ENCODE results near the gene ACER2.
A peak's percentile ranks its signal among the peaks of the same experiment; 100 is the strongest.

The ACER2 gene

GRCh38 chr9:19416143-19416542 is 7.3 kb downstream of the ACER2 start:
- peak in 1 of 2 donors; percentile 37 for DNase-seq (ENCODE audit: low read depth in 2 of 2)
- TF ChIP-seq CTCF (IDR thresholded peaks at IDR 0.05; ENCODE audit: low read depth, low read length) = no peak
- no peak overlapping the region for H3K4me3 ChIP-seq (replicated peaks in 1 of 2; ENCODE audit: low read depth in 2 of 2, low read length in 2 of 2)

GRCh38 chr9:19420877-19421276 is 12.1 kb downstream of the ACER2 start:
- no peak overlapping the region for H3K4me3 ChIP-seq (replicated peaks in 1 of 2; ENCODE audit: low read depth in 2 of 2, low read length in 2 of 2)
- no peak for DNase-seq (ENCODE audit: low read depth in 2 of 2)
- no peak for TF ChIP-seq CTCF (IDR thresholded peaks at IDR 0.05; ENCODE audit: low read depth, low read length)

- no peak for TF ChIP-seq CTCF (IDR thresholded peaks at IDR 0.05; ENCODE audit: low read depth, low read length)
- no peak overlapping the region for H3K4me3 ChIP-seq (replicated peaks in 1 of 2; ENCODE audit: low read depth in 2 of 2, low read length in 2 of 2)
- no peak for DNase-seq (ENCODE audit: low read depth in 2 of 2)
Observed at GRCh38 chr9:19423163-19423562, 14.4 kb downstream of the ACER2 start.

- TF ChIP-seq CTCF (IDR thresholded peaks at IDR 0.05; ENCODE audit: low read depth, low read length) = no peak
- peak; percentile 30 to 74 for DNase-seq (ENCODE audit: low read depth in 2 of 2)
- peak overlapping the region in 1 of 2 donors; percentile 11 for H3K4me3 ChIP-seq (replicated peaks in 1 of 2; ENCODE audit: low read depth in 2 of 2, low read length in 2 of 2)
Observed at GRCh38 chr9:19424176-19424779, 15.5 kb downstream of the ACER2 start.

GRCh38 chr9:19429595-19429994 is 20.8 kb downstream of the ACER2 start:
- no peak overlapping the region for H3K4me3 ChIP-seq (replicated peaks in 1 of 2; ENCODE audit: low read depth in 2 of 2, low read length in 2 of 2)
- TF ChIP-seq CTCF (IDR thresholded peaks at IDR 0.05; ENCODE audit: low read depth, low read length) = no peak
- DNase-seq (ENCODE audit: low read depth in 2 of 2) = no peak

GRCh38 chr9:19430201-19430760 is 21.5 kb downstream of the ACER2 start:
- DNase-seq (ENCODE audit: low read depth in 2 of 2) = no peak
- H3K4me3 ChIP-seq (replicated peaks in 1 of 2; ENCODE audit: low read depth in 2 of 2, low read length in 2 of 2) = no peak overlapping the region
- no peak for TF ChIP-seq CTCF (IDR thresholded peaks at IDR 0.05; ENCODE audit: low read depth, low read length)

All from cardiac fibroblast (primary cell).